Suppressor macrophage treated with lipopolysaccharide for 1 hour (primary cell): ENCODE results near the gene CAMKMT.

Source experiments
- DNase-seq, 3 donors: peaks; one replicate each; pipeline ENCODE4 v3.0.0-alpha.2; 2020 to 2022

The CAMKMT gene

DNA sequence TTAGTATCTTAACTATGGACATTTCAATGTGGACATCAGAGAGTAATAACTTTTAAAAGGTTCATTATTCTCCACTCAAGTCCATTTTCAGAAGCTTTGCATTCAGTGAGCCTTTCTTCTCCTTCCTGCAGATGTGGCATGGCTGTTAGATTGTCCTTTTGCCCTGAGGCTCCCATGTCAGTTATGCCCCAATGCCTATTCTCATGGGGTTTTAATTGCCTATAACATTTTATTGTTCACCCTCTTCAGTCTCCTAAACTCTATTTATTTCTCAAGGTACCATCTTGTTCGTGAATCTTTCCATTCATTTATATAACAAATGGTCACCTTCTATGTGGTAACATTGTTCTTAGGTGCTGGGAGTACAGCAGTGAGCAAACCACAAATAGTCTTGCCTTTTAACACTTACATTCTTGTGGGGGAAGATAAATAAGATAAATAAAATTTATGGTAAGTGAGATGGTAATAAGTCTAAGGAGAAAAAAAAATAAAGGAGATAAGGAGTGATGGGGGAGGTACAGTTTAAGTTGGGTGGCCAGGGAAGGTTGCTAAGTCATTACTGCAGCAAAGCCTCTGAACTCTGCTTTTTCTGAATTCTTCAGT lies 301.8 kb downstream of the CAMKMT start:
- no peak for DNase-seq

DNA sequence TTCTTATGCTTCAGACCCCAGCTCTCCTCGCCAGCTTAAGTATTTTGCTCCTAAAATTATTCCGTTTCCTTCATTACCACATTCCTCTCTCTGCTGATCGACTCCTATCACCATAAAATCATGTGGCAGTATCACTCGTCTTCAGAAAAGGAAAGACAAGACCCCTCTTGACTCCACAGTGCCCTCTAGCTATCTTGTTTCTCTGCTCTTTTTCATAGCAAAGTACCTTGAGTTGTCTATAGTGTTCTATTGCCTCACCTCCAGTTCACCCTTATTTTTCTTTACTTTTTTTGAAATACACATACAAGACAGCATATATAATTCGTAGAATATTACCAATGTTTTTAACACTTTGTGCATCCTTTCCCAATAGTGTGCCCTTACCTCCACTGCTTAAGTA lies 306.6 kb downstream of the CAMKMT start:
- DNase-seq: peak in 2 of 3 donors; percentile 8 to 10

DNA sequence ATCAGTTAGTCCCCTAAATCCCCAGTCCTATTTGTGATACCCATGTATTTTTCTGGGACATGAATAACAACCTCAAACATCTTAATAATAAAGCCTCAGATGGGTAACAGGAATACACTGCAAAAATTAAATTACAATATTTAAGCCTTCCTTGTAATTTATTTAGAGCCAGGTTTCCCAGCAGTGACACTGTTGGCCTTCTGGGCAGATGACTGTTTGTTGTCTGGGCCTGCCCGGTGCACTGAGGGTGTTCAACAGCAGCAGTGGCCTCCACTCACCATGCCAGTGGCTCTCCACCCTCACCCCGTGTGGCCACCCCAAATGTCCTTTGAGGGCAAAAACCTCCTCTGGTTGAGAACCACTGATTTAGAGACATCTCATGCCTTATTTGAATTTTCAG lies 309.5 kb downstream of the CAMKMT start:
- no peak for DNase-seq

DNA sequence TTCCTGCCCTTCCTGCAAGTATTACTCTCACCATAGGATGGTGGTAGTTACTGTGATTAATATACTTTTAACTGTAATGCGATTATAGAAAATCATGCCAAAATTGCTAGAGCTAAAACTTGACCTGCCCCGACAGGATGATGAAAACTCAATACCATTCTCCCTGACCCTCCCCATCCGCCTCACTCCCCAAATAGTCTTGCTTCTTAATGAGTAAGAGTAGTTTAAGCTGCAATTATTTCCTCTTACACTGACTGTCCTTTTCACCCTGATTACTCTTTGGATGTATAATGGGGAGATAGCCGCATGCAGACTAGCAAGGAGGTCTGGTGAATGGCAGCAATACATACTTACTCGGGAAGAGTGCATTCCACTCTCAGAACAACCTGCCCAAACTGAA lies 310.2 kb downstream of the CAMKMT start:
- no peak for DNase-seq

DNA sequence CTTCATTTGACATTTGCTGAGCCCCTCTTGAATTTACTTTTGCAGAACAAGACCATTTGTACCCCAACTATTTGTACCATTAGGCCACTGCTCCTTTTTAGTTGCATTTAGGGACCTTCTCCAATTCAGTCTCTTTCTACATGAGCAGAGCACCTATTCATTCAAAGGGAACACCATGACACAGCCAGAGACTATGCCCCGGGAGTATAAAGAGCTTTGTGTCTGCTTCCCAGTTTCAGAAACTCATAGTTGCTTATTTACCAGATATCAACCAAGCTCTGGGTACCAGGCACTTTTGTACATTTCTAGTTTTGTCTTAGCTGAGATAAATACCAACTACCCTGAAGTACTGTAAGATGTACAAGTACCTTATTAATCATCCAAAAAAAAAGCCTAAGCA lies 310.7 kb downstream of the CAMKMT start:
- no peak for DNase-seq

DNA sequence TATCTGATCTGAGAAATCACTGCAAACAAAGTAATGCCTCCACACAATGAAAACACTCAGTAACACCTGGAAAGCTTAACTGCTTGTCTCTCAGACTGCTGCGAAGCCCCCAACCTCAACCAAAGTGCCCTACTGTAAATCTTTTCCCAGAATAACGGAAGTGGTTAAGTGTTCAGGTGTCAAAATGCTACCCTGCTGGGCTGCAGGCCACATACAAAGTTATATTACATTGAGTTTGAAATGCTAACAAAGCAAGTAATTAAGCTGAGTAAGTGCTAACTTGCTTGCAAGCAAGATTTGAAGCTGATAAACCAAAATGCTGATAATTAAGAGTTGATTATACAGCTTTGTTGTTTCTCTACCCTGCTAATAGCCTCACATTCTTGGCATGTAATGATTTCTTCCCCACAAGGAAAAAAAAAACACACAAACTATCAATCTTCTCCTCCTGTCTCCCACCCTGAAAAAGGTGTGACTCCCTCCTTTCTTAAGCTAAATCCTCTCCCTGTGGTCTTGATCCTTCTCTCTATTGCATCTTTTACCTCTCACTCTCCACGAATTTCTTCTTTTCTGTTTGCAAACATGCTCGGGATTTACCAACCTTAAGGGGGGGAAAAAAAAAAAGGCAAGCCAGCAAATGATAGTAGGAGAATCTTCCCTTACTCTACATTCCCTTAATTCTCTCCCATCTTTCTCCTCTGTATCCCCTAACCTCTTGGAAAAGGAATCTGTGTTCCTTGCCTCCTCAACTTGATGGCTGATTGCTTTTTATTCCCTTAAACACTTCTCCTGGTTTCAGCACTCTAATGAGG lies 312.9 kb downstream of the CAMKMT start:
- DNase-seq: no peak

DNA sequence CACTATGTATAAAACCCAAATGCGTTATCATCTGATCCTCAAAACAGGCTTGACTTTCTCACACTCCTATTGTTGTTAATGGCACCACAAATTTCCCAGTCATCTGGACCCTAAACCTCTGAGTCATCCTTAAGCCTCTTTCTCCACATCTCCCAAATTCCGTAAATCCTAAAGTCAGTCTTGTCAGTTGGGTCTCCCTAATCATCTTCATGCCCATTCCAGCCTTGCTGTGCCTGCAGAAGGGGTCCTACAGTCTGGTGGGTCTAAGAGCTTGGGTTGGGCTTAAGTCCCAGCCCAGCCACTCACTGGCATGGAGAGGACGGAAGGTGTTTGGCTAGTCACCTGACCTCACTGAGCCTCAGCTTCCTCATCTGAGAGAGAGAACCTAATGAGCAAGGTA lies 314.6 kb downstream of the CAMKMT start:
- no peak for DNase-seq

DNA sequence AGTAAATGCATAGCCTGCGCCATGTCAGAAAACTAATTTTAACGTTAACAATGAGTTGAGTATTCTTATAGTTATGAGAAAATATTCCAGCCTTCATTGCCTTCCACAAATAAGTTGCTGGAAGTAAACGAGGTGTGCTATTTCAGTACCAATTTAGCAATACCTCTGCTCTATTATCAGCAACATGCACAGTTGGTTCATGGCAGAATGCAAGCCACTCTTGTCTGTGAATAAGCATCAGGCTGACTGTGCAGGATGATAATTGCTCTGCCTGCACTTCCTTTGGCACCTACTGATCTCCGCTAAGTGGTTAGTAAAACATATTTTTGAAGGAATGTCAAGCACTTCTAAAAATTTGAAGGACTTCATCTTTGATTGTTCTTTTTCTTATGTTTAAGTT lies 317.8 kb downstream of the CAMKMT start:
- no peak for DNase-seq

DNA sequence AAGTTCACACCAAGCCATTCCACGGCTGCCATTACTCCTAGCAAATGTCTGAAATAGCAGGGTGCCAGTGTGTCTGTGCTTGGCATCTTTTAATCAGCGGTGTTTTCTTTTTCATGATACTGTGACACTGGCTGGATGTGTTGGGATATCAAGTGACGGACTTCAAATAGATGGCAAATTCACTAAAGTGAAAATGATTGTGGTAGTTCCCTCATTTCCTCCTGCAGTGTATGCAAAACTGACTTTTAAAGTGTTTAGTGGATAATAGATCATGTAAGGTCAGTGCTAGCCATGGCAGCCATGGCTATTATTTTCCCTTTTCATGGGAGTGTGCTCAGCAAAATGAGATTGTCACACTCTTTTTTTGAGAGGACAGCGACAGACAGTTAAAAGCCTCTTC lies 318.2 kb downstream of the CAMKMT start:
- DNase-seq: no peak

DNA sequence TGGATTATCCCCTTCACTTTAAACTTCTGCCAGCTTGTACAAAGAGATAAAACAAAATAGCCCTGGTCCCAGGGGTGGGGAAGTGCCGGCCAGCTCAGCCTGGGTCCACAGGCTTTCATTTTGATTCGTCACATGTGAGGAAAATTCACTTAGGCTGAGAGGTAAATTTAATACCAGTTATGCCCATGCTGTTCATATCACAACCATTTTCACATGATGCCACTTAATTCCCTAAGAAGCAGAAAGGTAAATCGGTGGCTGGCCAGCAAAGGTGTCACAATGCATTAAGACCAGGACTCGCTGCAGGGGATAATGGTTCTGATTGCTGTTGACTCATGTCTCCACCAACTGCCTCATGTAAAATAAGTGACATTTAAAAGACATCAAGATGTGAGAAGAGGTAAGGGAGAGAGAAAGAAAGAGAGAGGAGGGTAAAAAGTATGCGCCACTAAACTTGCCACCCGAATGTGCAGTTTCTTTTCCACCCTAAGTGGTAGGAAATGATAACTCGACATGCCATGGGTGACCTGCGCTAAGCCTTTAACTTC lies 318.8 kb downstream of the CAMKMT start:
- no peak for DNase-seq

DNA sequence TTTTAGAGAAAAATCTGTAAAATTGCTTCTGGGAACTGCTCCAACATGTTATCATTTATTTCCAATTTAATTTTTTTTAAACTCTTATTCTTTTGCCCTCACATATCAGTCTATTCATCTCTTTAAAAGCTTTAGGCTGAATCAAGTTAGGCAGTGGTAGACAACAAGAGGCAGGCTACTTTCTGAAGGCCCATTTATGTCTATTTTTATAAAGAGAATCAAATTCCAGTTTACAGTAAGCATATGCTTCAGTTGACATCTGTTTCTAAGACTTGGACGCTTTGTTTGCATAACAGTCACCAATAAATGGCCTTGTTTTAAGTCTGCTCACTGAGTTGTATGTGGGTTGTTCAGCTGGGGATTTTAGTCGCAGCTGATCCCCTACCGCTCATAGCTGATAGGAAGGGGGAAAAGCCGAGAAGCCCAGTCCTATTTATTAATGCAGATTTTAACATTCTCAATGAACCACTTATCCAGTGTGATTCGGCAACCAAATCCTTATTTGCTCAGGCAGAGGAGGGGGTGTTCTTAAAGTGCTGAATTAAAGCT lies 319.3 kb downstream of the CAMKMT start:
- no peak for DNase-seq

DNA sequence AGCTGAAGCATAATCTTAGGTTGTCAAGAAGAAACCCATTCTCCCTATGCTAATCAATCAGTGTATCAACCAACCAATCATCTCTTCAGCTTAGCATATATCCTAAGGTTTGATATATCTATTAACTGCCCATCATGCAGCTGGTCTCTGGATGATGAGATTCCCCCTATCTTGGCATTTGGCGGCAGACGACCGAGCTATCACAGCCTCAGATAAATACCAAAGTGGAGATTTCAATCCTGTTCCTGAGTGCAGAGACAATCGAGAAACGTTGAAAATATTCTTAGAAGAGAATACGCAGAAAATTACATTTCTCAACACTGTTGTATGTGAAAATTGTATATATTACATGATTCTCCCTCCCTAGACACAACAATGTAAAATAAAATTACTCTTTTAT lies 320.7 kb downstream of the CAMKMT start:
- no peak for DNase-seq

DNA sequence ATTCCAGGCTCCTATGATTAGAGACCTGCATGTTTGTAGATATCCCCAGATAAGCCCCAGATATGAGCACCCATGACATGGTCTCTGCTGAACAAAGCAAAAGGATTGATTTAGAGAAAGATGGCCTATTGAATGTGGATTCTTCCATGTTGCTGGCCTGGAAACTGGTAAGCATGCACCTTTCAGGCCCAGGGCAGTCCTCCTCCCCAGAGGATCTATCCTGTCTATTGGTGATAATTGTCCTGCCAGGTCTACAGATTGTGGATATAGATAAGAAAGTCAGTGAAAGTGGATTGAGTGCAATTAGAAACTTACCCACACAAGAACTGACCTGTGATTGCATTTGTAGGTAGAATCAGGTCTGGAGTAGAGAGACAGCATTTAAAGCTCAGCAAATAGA lies 322.8 kb downstream of the CAMKMT start:
- DNase-seq: no peak

DNA sequence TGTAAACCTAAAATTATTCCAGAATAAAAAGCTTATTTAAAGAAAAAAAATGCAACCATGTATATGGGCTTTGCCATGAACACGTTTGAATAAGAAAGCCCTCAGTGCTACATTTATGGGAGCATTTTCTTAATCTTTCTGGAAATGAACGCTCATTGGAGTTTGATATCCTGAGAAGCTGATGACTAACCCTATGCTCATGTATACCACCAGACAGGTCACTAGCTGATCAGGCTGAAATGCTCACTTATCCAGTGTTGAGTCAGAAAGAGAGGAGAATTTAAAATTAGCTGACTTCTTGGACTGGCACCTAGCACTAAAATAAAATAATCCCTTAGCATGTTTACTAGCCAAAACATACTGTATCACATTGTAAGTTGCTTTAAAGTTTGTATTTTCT lies 324.8 kb downstream of the CAMKMT start:
- no peak for DNase-seq

DNA sequence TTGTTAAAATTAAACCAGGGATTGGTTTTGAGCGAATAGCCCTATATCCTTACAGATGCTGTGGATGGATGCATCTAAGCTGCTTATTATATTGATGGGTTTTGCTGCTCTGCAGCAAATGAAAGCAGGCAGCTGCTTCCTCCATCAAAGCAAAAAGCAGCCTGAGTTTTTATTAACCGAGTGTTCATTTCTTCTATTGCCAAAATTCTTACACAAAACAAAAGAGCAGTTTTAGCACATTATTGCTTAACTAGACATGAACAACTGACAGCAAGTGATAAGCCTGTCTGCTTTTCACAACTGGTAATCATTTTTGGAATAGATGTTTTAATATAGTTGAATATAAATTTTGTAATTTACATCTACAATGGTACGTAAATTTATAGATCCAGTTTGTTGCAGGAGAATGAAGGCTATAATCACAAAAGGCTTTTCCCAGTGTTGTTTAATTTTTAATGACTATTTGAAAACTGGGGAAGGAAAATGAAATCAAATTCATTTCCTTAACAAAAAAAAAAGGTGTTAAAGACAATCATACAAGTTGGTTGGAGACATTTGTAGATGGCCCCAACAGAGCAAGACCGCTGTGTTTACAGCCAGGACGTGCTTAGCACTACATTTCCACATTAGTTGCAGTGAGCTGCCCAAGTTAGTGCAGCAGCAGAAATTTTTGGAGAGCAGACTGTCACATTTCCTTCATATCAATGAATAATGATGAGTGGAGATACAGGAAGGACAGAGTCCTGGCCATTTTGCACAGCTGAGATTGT lies 326.1 kb downstream of the CAMKMT start:
- DNase-seq: no peak

DNA sequence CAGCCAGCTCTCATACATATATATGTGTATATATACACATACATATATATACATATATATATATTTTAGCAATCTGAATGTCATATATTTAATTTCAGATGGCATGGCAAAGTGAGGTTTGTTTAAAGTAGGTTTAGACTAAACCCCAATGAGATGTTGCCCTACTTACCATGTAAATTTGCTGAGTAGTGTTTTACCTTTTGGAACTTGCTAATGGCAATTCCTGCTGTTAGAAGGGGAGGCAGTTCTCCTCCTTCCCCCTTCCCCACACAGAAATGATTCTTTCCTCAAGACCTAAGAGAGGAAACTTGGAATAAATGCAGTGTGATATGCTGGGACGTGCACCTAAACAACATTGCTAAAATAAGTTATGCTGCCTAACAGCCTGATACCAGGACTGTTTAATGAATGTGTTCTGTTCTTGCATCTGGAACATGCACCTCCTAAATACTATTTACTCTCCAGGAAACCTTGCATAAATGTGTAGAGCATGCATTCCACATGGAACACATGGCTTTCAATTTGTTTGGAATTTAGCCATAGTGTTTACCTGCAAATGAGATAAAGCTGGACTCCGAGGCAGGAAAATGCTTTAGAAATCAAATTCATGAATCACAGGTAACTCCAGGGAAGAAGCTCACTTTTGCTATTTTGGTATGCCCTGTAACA lies 326.8 kb downstream of the CAMKMT start:
- DNase-seq: no peak

DNA sequence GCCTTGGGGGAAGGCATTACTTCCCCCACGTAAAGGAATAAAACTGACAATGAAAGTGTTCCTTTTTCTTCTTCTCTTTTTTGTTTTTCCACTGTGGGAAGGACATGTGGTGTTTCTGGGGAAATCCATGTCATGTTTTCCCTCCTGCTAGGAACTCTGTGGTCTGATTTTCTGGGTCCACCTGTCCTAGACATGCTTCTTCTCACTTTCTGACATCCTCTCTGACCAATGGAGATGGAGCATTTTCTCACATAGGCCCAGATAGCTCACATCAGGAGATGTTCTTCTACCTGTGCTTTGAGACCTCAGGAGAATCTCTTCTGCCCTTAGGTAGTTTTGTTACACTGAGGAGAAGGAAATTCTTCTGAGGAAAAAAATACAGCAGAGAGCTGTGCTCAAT lies 327.8 kb downstream of the CAMKMT start:
- peak; percentile 27 to 41 (median 34) for DNase-seq

DNA sequence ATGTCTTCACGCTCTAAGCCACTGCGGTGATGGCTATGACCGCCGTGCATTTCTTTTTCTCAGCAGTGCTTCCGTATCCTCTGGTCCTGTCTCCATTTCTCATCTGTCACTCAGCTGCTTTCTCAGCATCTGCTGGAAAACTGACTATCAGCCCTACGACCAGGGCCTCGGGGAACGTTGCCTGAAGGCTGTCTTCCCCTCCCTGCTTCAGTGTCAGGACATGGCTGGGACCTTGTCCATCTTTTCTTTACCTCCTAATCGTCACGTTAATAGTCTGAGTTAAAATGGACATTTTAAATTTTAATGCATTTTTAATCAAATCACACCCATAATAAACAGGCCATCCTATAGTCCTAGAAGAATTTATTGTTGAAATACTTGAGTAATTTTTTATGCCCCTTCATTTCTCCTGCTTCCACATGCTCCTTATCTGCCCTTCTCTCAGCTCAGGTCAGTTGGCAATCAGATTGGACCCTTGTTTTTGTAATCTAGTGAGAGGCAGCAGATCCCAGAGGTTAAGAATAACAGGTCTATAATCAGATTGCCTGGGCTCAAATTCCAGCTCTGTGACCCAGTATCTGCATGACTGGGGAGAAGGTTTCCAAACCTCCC lies 329.5 kb downstream of the CAMKMT start:
- no peak for DNase-seq

DNA sequence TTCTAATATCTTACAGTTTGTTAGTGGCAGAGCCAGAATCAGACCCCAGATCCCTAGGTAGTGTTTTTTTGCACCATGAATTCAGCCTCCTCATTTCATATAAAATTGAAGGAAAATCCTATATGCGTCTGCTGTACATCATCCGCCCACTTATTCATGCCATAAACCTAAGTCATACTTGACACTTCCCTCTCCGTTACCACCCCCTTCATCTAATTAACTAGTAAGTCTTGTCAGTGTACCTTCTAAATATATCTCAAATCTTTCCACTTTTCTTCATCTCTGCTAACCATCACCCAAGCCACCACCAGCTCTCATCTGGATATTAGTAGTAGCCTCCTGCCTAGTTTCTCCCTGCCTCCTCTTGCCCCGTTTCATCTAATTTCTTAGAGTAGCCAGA lies 331.1 kb downstream of the CAMKMT start:
- no peak for DNase-seq

DNA sequence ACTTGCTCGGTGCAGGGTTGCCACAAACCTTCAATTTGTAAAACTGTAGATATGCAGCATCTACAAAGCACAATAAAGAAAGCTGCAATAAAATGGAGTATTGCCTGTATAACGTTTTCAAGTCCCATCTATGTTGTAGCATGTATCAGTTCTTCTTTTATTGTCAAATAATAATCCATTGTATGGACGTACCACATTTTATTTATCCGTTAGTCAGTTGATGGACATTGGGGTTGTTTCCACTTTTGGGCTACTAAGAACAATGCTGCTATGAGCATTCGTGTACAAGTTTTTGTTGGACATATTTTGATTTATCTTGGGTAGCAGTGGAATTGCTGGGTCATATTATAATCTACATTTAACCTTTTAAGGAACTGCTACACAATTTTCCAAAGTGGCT lies 339.1 kb downstream of the CAMKMT start:
- DNase-seq: no peak

DNA sequence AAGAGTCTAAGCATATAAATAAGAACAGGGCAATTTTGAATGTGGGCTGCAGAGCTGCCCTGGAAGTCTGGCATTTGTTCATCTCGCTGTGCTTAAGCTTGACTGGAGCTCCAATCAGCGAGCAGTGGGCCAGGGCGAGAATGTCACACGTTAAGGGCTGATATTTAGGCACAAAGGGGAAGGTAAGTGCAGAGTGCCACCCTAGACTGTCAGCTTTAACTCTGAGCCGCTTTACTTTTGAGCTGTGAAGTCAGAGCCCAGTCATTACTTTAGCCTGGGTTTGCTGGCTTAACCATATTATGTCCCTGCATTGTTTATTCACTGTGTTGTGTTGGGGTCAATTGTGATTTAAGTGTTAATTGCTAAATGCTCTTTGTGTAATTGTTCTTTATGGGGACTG lies 343.6 kb downstream of the CAMKMT start:
- DNase-seq: no peak

DNA sequence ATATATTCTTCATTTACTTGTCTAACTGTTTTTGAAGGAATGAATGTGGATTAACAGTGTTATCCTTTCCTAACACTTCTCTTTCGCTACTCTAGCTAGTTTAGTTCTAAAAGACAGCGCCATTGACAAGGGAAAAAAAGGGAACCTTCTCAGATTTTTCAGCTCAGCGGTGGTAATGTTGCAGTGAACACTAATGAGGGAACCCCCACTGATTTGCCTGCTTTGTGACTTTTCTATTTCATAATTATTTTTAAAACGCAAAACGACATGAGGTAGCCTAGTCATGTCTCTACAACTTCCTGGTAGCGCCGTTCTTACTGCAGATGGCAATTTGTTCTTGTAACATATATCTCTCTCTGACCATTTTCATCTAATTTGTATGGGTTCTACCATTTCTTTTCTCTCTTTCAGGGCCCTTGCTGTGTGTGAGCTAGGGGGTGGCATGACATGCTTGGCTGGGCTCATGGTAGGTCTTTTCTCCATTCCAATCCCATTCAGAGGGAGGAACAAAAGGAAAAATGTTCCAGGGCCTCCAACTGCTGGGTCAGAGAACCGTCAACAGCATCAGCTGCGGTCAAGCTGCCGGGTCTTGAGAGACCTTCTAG lies 344.2 kb downstream of the CAMKMT start:
- DNase-seq: peak in 1 of 3 donors; percentile 14
